NB4 (cell line): ENCODE measurements around the gene ZFP36L1.

ENCODE experiments used
- CTCF ChIP-seq: IDR thresholded peaks from one replicate; pipeline ENCODE4 v1.5.1; 2012; ENCODE audit warnings: low read depth, low read length
- MAX ChIP-seq: IDR thresholded peaks from 2 replicates; pipeline ENCODE4 v1.6.1; 2011; ENCODE audit warnings: low read depth, low read length
- MYC ChIP-seq: IDR thresholded peaks from 2 replicates; pipeline ENCODE4 v1.6.1; 2011; ENCODE audit warnings: low read depth, low read length
- POLR2A ChIP-seq: IDR thresholded peaks from 2 replicates; pipeline ENCODE4 v1.6.1; 2011; ENCODE audit warnings: mild to moderate bottlenecking; ENCODE audit not compliant: insufficient read length; ENCODE audit errors: extremely low read depth

GRCh38 chr14:68739701-68740100, 53.2 kb downstream of the ZFP36L1 start:
- TF ChIP-seq CTCF: no peak
- no peak for TF ChIP-seq POLR2A
- no peak for TF ChIP-seq MYC
- no peak for TF ChIP-seq MAX
